ENCODE measurements around the gene DDA1.
"Not testable (repeated sequence)": the region's sequence is repeated elsewhere in the genome, so short reads cannot be mapped to it uniquely, and the experiment has no call there.

DDA1 gene

GRCh38 chr19:17309198-17309964 lies at the start of gene DDA1:
Gene DDA1, plus strand, starts transcription at chr19:17309563. Its CDS starts 92 bp downstream, at chr19:17309655.
- peak; percentile 100 for DNase-seq (ENCODE audit: low read depth)

DNA sequence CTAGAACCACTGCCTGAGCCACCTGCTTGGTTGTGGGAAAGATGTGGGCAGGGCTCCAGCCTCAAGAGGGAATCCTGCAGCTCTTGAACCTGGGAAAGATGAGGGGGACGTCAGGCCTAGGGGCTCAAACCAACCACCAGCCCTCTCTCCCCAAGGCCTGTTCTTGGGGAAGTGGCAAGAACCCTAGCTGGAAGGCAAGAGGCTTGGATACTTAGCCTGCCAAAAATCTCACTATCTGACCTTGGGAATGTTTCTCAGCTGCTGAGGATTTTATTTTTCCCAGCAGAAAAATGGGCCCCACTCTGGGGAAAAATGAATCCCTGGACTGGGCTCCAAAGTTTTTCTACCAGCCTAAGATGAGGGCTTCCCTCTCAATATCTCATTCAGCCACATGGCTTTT lies 49.4 kb upstream of the DDA1 start:
- no peak for DNase-seq (ENCODE audit: low read depth)

GRCh38 chr19:17260842-17261325 lies 48.5 kb upstream of the DDA1 start:
- no peak for DNase-seq (ENCODE audit: low read depth)

DNA sequence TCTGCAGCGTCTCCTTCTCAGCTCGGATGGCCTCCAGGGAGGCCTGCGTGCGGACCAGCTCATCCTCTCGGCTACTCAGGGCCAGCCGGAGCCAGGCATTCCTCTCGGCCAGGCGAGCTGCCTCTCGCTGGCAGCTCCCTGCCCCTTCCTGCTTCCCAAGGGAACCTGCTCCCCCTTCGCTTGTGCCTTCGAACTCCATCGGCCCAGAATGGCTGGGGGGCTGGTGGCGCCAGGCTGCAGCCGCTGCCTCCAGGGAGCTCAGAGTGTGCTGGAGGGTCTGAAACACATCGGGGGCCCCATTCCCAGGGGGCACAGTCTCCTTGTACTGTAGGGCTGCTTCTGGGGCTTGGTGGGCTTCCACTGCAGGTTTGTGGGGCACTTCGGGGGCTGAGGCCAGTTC lies 46.8 kb upstream of the DDA1 start:
- DNase-seq (ENCODE audit: low read depth) = no peak

GRCh38 chr19:17263712-17264640 lies 45.4 kb upstream of the DDA1 start:
- no peak for DNase-seq (ENCODE audit: low read depth)

GRCh38 chr19:17264641-17264979 lies 44.8 kb upstream of the DDA1 start, which contains the start of gene USHBP1:
Gene USHBP1, minus strand, starts transcription at chr19:17264745. Its CDS starts 446 bp downstream, at chr19:17264299.
- DNase-seq (ENCODE audit: low read depth) = no peak

DNA sequence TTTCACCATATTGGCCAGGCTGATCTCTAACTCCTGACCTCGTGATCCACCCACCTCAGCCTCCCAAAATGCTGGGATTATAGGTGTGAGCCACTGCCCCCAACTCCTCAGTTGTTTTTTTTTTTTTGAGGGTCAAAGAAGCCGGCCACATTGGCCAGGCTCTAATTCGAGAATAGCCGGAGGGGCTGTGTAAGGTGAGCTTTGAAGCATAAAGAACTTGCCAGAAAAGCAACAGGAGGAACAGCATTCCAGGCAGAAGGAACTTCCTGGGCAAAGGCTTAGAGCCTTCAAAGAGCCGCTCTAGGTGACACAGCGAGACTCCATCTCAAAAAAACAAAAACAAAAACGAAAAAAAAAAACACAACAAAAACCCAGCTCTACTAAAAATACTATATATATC lies 43.3 kb upstream of the DDA1 start:
- DNase-seq (ENCODE audit: low read depth) = no peak

DNA sequence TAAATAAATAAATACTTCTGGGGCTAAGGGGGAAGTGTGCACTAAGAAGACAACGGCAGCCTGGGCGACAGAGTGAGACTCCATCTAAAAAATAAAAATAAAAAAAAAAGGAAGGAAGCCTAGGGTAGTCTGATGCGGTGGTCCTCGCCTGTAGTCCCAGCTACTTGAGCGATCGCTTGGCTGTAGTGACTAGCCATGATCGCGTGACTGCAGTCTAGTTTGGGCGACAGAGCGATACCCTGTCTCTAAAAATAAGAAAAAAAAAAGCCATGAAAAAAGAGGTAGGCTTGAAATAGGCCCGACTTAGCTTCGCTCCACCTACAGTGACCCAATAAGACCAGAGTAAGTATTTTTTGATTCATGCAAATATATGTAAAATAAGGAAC lies 42.8 kb upstream of the DDA1 start:
- DNase-seq (ENCODE audit: low read depth) = no peak

GRCh38 chr19:17266975-17267788 lies 42.2 kb upstream of the DDA1 start, which contains the start of gene BABAM1:
Gene BABAM1, plus strand, starts transcription at chr19:17267443. Its CDS starts 1,364 bp downstream, at chr19:17268807.
- peak; percentile 99 for DNase-seq (ENCODE audit: low read depth)

GRCh38 chr19:17268754-17269153 lies 40.6 kb upstream of the DDA1 start:
- no peak for DNase-seq (ENCODE audit: low read depth)

GRCh38 chr19:17274892-17275291 lies 34.5 kb upstream of the DDA1 start:
- not testable (repeated sequence) for DNase-seq (ENCODE audit: low read depth)

GRCh38 chr19:17275441-17276175 lies 33.8 kb upstream of the DDA1 start:
- DNase-seq (ENCODE audit: low read depth) = no peak

DNA sequence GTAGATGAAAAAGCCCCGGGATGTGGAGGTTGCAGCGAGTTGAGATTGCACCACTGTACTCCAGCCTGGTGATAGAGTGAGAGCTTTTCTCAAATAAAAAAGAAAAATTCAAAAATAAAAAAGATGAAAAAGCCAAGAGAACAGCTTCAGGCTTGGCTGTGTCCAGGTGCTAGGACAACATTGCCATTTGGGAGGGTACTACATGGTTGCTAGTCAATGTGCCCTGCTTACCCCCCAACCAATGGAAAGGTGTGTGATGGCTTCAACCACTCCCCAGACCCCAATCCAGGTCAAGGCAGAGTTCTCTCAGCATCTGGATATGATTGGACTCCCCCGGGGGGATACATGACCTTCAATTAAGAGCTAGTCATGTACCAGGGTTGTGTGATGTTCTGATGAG lies 29.9 kb upstream of the DDA1 start:
- no peak for DNase-seq (ENCODE audit: low read depth)

DNA sequence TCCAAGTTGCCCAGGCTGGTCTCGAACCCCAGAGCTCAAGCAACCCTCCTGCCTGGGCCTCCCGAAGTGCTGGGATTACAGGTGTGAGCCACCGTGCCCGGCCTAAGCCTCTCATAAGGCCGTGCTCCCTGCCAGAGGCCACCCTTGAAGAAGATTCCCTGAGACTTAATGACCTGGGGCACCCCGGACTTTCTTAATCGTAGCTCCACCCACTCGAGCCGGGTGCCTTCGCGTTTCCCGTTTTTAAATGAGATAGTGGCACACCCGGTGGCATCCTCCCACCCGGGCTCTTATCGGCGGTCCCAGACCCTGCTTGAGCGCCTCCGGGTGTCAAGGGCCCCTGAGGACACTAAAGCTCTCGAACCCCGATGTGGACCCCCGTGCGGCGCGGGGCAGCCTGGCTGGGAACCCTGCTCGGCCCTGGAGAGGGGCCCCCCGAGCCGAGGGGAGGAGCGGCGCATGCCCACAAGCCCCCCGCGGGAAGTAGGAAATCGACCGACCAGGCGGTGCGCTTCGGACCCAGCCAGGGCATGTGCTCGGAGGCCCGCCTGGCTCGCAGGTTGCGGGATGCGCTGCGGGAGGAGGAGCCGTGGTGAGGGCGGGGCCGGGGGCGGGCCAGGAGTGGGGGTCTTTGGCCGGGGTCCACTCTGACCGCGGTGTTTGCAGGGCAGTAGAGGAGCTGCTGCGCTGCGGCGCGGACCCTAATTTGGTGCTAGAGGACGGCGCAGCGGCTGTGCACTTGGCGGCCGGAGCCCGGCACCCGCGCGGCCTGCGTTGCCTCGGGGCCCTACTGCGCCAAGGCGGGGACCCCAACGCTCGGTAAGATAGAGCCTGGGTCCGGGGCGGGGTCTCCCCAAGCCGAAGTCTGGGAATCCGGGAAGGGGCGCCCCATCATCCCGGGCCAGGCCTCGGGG lies 27.7 kb upstream of the DDA1 start, which contains the start of gene ANKLE1:
Gene ANKLE1, plus strand, starts transcription at position 511 of the 914 bp plus-strand sequence. Its CDS starts 20 bp downstream, at position 531.
- DNase-seq (ENCODE audit: low read depth) = no peak

DNA sequence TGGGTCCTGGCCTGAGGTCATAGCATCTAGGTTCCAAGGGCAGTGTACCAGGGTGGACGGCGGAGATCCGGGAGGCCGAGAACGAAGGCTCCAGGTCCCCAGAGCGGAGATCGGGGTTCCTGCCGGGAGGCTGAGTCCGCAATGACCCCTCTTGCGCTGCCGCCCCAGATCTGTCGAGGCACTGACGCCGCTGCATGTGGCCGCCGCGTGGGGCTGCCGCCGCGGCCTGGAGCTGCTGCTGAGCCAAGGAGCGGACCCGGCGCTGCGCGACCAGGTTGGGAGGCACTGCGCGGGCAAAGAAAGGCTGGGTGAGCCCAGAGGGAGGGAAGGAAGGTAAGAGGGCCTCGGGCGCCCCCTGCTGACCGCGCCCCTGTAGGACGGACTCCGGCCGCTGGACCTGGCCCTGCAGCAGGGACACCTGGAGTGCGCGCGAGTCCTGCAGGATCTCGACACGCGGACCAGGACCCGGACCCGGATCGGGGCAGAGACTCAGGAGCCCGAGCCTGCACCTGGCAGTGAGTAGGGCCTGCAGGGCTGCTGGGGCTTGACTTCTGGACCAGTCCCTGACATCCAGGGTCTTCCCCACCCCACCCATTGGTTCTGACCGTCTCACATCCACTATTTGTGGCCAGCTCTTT lies 26.8 kb upstream of the DDA1 start:
- peak; percentile 42 for DNase-seq (ENCODE audit: low read depth)

DNA sequence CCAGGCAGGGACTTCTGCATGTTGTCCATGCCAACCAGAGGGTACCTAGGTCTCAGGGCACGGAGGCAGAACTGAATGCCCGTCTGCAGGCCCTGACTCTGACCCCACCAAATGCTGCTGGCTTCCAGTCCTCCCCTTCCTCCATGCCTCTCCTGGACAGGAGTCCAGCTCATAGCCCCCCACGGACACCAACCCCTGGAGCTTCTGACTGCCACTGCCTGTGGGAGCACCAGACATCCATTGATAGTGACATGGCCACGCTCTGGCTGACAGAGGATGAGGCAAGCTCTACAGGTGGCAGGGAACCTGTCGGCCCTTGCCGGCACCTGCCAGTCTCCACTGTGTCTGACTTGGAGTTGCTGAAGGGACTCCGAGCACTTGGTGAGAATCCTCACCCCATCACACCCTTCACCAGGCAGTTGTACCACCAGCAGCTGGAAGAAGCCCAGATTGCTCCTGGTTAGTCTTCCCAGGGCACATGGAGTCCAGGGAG lies 25.8 kb upstream of the DDA1 start:
- no peak for DNase-seq (ENCODE audit: low read depth)

DNA sequence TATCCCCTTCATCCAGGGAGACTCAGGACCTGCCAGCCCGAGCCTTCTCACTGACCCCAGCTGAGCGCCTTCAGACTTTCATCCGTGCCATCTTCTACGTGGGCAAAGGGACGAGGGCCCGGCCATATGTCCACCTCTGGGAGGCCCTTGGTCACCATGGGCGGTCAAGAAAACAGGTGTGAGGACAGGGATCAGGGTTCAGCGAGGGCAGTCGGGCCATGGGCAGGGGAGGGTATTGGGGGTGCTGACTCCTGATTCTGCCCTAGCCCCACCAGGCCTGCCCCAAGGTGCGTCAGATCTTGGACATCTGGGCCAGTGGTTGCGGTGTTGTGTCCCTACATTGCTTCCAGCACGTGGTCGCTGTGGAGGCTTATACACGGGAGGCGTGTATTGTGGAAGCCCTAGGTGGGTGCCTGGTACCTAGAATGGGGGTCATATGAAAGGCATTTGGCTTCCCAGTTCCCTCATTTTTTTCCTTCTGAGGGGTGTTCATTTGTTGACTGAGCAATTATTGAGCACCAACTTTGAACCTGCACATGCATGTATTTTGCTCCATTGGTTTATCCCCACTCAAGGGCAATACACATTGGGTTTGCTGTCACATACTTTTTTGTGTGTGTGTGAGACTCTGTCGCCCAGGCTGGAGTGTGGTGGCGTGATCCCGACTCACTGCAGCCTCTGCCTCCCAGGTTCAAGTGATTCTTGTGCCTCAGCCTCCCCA lies 23.8 kb upstream of the DDA1 start:
- no peak for DNase-seq (ENCODE audit: low read depth)

DNA sequence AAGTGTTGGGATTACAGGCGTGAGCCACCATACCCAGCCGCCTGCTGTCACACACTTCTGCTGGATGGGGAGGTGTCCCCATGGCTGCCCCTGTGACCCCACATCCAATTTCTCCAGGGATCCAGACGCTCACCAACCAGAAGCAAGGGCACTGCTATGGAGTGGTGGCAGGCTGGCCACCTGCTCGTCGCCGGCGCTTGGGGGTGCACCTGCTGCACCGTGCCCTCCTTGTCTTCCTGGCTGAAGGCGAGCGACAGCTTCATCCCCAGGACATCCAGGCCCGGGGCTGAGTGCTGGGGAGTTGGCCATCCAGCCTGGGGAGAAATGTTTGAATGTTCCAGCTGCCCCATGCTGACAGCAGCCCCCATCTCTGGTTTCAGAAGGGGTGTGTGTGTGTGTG lies 23.1 kb upstream of the DDA1 start:
- DNase-seq (ENCODE audit: low read depth) = no peak

DNA sequence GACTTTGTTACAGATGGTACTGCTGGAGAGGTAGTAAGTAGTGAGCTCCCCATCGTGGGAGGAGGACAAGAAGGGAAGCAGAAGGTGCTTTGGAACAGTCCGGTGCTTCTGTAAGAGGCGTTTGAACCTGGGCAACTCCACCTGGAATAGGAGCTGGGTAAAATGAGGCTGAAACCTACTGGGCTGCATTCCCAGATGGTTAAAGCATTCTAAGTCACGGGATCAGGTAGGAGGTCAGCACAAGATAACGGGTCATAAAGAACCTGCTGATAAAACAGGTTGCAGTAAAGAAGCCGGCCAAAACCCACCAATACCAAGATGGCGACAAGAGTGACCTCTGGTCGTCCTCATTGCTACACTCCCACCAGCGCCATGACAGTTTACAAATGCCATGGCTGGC lies 22.6 kb upstream of the DDA1 start:
- no peak for DNase-seq (ENCODE audit: low read depth)
